ENCODE data around the gene MAPRE3. TPM values are rescaled to one million over a fixed set of nuclear protein-coding genes. Genes with fewer than 3 reads are reported as not detected.

Gene MAPRE3
- total RNA-seq, 1 donor from 2014 or later, result 14.4 TPM

- TF ChIP-seq CTCF (conservative IDR thresholded peaks at IDR 0.05), result no peak
- Mint-ChIP-seq H3K36me3 (peaks cover 14% of the 10 kb centered on the region), H3K27ac (no peak overlapping the region), H3K4me1 (ENCODE audit: unreplicated experiment) (peaks cover 3% of the 10 kb centered on the region), H3K4me3 (no peak overlapping the region), H3K9me3 (no peaks in the 10 kb centered on the region), H3K27me3 (no peaks in the 10 kb centered on the region)
- DNase-seq (ENCODE audit: extremely low spot score, unreplicated experiment), result no peak
These were observed 72.7 kb downstream of the MAPRE3 start for GRCh38 chr2:27042985-27043634.

- Mint-ChIP-seq H3K4me1 (ENCODE audit: unreplicated experiment) (peaks cover 23% of the 10 kb centered on the region), H3K27me3 (peaks cover 14% of the 10 kb centered on the region), H3K36me3 (peaks cover 19% of the 10 kb centered on the region), H3K9me3 (peaks cover 7% of the 10 kb centered on the region), H3K27ac (peak overlapping the region; percentile 99), H3K4me3 (peak overlapping the region; percentile 99)
- DNase-seq (ENCODE audit: extremely low spot score, unreplicated experiment), result no peak
- TF ChIP-seq CTCF (conservative IDR thresholded peaks at IDR 0.05), result no peak
These were observed 79.2 kb downstream of the MAPRE3 start for GRCh38 chr2:27049422-27050280.

- H3K27ac Mint-ChIP-seq, result peak overlapping the region; percentile 99
- DNase-seq (ENCODE audit: extremely low spot score, unreplicated experiment), result peak; percentile 94
- peaks cover 22% of the 10 kb centered on the region for H3K36me3 Mint-ChIP-seq
- peaks cover 23% of the 10 kb centered on the region for H3K4me1 Mint-ChIP-seq (ENCODE audit: unreplicated experiment)
- H3K4me3 Mint-ChIP-seq, result peak overlapping the region; percentile 99
- peak; percentile 71 for TF ChIP-seq CTCF (conservative IDR thresholded peaks at IDR 0.05)
- peaks cover 7% of the 10 kb centered on the region for H3K9me3 Mint-ChIP-seq
- peaks cover 14% of the 10 kb centered on the region for H3K27me3 Mint-ChIP-seq
These were observed 80.0 kb downstream of the MAPRE3 start for GRCh38 chr2:27050281-27050995.

- no peak for TF ChIP-seq CTCF (conservative IDR thresholded peaks at IDR 0.05)
- H3K4me1 Mint-ChIP-seq (ENCODE audit: unreplicated experiment), result peaks cover 23% of the 10 kb centered on the region
- DNase-seq (ENCODE audit: extremely low spot score, unreplicated experiment), result peak; percentile 96
- peak within 1 kb of the TSS; percentile 99 for H3K27ac Mint-ChIP-seq
- peak within 1 kb of the TSS; percentile 99 for H3K4me3 Mint-ChIP-seq
- H3K36me3 Mint-ChIP-seq, result peaks cover 22% of the 10 kb centered on the region
- H3K27me3 Mint-ChIP-seq, result peaks cover 14% of the 10 kb centered on the region
- H3K9me3 Mint-ChIP-seq, result peaks cover 7% of the 10 kb centered on the region
These were observed 80.8 kb downstream of the MAPRE3 start, which contains the start of gene AGBL5 for GRCh38 chr2:27050996-27051901. TSS of gene AGBL5 (plus strand) at chr2:27051668. CDS start at chr2:27052959, 1,291 bp downstream.

Data from type B pancreatic cell (in vitro differentiated cells).